Transverse colon (tissue), 4 donors: Measurements from ENCODE around the gene PDXK.

ENCODE experiments used
- CTCF ChIP-seq, 5 experiments: fragments of 200-600 bp in 3 of 5; fragments of 450-650 bp in 2 of 5; sonication (generic) in 3 of 5; IDR thresholded peaks; 1 replicate in 2 of 5; 2 replicates in 3 of 5; pipeline ENCODE4 v1.5.1; 2016 to 2017; ENCODE audit warnings: antibody characterized with exemption in 5 of 5, inconsistent platforms in 3 of 5, mild to moderate bottlenecking in 2 of 5, moderate library complexity in 1 of 5
- EP300 ChIP-seq: sonication (generic); formaldehyde crosslinking; IDR thresholded peaks from one replicate; pipeline ENCODE4 v1.6.1; 2017; ENCODE audit warnings: antibody characterized with exemption, low read depth
- POLR2AphosphoS5 ChIP-seq, 3 donors: sonication (generic); formaldehyde crosslinking; IDR thresholded peaks; one replicate each; pipeline ENCODE4 v1.6.1; 2016; ENCODE audit warnings: antibody characterized with exemption in 3 of 3

GRCh38 chr21:43745772-43746517 lies 27.0 kb downstream of the PDXK start:
- TF ChIP-seq CTCF (IDR thresholded peaks at IDR 0.05) = no peak
- no peak for TF ChIP-seq EP300
- no peak for TF ChIP-seq POLR2AphosphoS5 (IDR thresholded peaks at IDR 0.05)
